Fibroblast of peridontal ligament (primary cell): ENCODE measurements around the gene NKRF.
"Not testable (repeated sequence)": the region's sequence is repeated elsewhere in the genome, so short reads cannot be mapped to it uniquely, and the experiment has no call there.

ENCODE experiments used
- DNase-seq: peaks from one replicate; pipeline ENCODE4 v3.0.0-alpha.2; 2010; ENCODE audit errors: extremely low read depth

NKRF gene

DNA sequence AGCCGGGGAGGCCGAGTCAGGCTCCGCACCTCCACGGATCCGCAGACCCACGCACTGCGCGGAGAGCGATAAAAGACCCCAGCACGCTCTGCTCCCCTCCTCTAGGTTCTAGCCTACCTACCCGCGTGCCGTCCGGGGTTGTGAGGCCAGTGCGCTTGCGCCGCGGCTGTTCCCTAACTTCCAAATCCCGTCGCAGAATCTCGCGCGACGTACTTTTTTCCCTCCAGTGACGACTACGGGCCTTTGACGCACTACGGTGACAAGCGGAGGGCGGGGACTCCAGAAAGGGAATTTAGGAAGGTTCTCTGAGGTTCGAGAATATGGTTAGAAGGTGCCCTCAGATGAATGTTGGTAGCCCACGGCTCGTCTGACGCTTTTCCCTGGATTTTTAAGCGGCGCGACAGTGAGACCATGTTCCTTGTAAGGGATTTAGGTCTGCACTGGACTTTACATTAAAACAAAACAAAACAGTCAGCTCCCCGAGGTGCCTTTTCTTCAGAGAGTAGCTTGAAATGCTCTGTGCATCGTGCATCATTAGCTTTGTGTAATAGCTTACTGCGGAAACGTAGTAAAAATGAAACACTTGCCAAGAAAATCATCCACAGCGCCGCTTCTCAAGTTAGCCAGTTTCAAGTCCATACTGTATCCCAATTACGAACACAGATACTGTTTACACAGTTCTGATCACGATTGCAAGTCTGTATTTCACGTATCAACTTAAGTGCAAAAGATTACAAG is at the start of gene NKRF:
NKRF (minus strand) TSS at position 145 of the 738 bp plus-strand sequence.
- DNase-seq = peak; percentile 93

DNA sequence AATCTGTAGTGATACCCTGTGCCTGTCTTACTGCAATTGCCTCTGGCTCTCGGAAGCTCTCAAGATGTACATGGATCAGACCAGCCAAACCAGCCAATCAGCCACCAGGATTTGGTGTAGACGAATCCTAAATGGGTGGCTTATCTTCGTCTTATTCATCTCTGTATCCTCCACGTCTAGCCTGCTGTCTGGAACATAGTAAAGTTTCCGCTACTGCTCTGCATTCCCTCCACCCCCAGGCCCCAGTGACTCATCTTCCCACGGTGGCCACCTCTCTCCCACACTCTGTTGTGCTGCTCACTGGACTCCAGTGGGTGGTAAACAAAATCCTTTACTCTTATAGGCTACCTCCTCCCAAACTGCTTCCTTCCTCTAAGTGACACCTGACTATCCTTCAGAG is 48.9 kb upstream of the NKRF start:
- peak; percentile 11 for DNase-seq

DNA sequence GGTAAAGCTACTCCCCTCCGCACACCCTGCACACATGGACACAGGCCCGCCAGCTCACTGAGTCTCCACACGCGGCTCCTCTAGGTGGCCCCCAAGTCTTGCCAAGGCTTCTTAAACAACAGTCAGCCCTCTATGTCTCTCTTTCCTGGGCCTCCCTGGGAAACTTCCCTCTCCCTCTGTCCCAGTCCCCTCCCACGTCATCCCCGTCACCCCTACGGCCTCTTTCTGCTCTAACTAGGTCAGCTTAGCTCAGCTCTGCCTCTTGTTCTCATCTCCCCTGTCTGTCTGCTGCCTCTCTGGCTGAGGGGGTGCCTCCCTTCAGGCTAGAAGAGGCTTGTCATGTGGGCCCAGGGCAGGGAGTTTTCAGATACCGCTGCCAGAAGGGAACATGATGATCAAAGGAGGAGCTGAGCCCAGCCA is 47.9 kb upstream of the NKRF start:
- peak; percentile 9 for DNase-seq

DNA sequence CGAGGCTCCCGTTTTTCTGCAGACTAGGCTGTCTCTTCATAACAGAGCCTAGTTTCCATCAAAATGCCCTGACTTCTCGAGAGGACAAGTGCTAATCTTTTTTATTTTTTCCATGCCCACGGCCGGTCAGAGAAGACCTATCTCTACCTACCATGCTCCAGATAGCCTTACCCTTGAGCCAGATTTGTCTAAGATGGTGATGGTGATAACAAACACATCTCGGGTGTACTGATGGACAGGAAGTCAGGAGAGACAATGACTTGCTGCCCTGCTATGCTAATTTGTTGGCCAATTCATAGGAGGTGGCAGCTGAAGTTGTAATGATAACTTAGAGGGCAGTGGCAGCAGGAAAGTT is 42.2 kb upstream of the NKRF start:
- DNase-seq = no peak

DNA sequence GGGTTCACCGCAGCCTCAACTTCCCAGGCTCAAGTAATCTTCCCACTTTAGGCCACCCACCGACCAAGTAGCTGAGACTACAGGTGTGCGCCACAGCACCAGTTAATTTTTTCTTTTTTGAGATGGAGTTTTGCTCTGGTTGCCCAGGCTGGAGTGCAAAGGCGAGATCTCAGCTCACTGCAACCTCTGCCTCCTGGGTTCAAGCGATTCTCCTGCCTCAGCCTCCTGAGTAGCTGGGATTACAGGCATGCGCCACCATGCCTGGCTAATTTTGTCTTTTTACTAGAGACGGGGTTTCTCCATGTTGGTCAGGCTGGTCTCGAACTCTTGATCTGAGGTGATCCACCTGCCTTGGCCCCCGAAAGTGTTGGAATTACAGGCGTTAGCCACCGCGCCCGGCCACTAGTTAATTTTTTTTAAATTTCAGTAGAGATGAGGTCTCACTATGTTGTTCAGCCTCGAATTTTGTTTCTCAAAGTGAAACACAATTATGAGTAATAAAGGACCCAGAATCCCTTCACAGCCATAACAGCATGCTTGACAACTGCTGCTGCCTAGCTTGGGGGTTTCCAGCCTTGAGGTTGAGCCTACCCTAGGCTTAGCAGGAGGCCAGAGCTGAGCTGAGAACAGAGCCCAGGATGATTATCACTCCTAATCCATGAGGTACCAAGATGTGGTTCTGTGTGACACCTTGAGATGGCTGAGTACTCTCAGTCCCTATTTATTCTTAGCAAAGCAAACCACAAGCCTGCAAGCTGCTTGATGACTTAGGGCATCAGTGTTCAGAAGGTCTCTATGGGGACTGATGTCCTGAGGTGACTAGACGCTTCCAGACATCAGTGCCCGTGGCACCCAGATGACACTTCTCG is 41.6 kb upstream of the NKRF start:
- DNase-seq = no peak

DNA sequence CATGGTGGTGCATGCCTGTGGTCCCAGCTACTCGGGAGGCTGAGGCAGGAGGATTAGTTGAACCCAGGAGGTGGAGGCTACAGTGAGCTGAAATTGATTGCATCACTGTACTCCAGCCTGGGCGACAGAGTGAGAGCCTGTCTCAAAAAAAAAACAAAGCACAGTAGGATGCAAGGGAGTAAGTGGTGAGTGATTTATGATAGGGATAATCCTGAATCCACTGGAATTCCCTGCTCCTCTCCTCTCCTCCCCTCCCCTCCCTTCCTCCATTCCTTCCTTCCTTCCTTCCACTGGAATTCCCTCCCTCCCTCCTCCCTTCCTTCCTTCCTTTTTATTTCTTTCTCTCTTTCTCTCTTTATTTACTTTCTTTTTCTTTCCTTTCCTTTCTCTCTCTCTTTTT is 40.9 kb upstream of the NKRF start:
- no peak for DNase-seq

DNA sequence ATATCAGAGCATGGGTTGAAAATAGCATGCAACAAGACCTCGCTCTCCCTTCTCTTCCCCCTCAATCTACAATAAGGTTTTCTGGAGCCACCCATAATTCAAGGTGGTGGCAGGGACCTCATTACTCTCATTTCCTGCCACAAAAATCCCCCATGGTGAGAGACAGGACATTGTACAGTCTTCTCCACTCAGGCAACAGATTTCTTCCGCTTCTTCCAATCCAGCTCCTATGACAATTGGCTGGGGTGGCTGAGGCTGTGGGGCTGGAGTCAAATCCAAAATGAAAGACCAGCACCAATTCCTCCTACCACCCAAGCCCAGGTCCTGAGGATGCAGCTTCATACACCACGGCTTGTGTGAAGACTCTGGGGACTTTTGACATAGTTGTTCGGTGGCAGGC is 40.3 kb upstream of the NKRF start:
- DNase-seq = no peak

DNA sequence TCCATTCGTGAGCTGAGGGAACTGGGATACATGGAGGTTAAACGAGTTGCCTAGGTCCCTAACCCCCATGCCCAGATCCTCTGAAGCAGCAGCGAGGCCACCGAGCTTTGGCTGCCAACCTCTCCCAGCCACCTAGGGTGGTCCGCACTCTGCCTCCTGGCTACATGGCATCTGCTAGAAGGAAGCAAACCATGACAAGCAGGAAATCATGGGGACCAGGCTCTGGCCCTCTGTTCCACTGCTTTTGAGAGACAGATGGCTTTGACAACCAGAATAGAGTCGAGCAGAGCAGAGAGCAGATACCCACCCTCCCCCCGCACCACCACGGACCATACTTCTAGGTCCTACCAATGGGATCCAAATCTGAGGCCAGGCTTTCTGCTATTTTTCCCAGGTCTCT is 37.5 kb upstream of the NKRF start:
- no peak for DNase-seq

DNA sequence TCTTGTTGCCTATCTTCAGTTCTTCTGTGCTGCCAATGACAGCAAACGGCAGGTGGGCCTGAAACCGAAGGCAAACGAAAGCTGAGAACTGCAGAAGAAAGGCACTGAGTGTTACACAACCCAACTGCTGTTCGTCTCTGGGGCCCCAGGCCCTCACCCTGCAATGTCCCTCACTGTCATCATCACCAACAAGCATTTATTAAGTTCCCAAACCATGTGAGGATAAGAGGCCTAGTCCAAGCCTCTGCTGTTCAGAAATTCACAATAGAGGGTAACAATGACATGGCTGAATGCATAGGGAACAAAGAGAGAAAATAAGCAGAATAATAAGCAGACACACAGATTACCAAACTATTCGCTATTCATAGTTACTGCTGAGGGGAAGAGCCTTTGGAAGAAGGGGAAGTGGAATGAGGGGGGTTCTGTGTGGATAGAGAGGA is 34.5 kb upstream of the NKRF start:
- DNase-seq = no peak

DNA sequence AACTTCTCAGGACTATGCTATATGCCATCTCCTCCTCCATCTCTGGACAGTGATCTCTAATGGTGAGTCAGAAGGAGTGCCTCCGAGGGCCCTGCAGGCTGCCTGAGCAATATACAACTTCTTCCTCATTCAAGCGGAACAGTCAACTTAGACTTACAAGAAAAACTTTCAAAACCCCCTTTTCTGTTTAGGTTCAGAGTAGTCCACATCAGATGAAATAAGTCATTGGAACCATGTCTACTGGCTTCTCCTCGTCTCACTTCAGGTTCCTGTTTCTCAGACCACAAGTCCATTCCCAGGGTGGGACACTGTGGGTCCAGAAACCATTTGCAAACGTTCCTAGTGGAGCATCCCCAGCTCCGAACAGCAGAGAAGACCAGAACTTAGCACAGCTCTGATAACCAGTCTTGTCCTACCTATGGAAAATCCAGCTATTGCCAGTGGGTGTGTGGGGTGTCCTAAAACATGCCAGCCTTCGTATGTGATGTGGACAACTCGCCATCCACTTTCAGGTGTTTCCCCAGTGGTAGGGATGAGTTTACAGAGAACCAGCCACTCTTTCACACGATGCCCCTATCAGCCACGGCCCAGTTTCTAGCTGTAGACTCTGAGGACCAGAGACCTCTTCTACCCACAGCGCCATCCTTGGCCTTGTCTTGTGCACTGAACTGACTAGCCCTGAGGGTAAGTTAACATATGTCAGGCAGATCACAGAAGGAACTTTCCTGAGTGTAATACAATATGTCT is 32.7 kb upstream of the NKRF start:
- DNase-seq = no peak

DNA sequence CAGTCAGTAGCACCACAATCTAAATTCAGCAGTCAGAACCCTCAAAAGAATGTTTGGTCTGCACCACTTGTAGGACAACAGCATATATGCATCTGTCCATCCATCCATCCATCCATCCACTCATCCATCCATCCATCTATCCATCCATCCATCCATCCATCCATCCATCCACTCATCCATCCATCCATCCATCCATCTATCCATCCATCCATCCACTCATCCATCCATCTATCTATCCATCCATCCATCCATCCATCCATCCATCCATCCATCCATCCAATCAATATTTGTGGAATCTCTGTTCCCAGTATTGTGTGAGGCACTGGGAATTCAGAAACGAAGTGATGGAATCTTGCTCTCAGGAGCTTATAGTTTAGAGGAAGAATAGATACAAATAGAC is 31.2 kb upstream of the NKRF start:
- DNase-seq = not testable (repeated sequence)

DNA sequence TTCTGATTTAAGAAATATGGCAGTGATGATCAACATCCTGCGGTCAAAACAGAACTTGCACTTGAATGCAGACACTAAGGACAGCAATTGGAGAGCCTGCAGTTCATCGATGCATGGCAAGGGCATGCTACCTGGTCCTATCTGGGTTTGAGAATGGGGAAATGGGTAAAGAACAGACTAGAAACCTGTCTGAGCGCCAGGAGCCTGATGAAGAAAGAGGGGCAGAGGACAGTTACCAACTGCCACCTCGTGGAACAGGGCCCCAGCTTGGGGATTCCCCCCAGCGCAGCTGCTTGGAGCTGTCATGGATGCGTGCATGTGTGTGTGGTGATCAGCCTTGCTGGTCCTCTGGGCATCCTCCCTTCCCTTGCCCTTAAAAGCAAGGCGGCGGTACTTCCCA is 30.2 kb upstream of the NKRF start:
- no peak for DNase-seq

DNA sequence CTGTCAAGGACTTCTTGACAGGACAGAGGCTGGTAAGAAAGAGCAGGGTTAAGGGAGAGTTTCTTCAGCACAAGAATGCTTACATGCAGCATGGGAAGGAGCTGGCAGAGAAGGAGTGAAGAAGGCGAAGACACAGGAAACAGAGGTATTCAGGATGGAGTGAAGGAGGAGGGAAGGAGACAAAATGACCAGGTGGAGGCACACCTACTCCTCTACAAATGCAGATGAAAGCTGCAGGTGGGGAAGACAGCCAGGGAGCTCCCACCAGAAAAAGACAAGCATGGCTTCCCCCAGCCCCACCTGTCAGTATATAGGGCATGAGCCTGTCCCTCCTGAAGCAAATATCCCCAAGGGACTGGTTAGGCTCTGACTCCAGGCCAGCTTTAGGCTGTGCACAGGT is 29.6 kb upstream of the NKRF start:
- DNase-seq = no peak

DNA sequence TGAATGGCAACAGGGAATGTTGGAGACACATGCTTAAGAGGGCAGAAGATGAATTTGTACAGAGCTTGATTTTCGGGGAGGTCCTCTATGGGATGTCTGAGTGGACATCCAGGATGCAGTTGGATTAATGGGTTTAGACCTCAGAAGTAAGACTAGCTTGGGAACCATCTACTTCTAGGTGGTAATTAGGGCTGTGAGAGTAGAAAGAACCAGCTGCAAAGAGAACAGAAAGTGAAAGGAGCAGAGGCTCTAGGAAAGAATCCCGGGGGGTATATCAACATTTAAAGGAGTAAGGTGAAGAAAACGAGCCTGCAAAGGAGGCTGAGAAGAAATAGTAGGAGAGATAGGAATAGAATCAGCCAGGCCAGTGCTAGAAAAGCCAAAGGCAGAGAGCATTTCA is 29.0 kb upstream of the NKRF start:
- no peak for DNase-seq

DNA sequence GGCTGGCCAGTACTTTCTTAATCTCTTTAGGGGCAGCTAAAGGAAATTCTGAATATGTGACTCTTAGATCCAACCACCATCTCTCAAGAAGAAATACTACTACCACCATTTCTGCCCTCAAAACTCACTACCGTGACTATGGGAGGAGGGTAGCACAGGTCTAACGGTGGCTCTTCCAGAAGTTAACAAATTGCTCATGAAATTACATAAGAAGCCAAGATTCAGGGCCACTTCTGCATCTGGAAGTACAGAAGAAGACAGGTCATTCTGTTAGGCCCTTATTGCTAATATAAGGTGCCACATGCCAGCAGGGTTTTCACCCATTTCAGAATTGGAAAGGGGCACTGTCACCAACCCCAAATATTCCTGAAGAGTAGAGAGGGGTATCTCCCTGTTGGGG is 19.6 kb upstream of the NKRF start:
- DNase-seq = no peak

DNA sequence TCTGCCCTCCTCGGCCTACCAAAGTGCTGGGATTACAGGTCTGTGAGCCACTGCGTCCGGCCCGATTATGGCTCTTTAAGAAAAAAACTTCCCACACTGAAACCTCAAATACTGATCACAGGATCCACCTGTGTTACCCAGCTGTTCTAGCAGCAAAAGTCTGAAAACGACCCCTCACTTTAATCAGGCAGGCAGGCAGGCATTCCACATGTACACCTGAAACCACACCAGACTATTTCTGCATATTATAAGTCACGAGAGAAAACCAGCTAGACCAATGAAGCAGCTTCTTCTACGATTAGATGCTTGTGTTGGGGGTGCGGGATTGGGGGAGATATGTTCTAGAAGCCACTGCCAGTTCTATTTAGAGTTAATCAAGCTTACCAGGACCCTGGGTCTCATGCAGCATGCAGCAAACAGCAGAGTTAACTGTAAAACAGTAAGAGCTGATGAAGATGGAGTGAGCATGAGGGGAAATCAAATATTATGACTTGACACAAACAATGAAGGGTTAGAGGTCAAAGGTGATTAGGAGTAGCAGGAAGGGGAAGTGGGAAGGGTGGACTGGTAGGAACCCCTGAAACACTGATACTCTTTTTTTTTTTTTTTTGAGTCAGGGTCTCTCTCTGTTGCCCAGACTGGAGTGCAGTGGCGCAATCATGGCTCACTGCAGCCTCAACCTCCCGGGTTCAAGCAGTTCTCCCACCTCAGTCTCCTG is 18.9 kb upstream of the NKRF start:
- DNase-seq = no peak

DNA sequence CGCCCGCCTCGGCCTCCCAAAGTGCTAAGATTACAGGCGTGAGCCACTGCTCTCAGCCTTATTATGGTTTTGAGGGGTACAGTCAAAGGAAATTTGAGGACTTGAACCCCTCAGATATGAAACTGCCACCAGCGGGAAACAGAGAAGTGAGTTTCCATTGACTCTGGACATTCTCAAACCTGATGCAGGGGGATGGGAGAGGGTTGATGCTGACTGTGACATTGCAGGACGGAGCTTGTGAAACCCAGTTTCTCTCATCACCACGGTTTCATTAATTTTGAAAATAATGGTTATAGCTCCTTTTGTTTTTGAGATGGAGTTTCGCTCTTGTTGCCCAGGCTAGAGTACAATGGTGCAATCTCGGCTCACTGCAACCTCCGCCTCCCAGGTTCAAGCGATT is 18.2 kb upstream of the NKRF start:
- no peak for DNase-seq

DNA sequence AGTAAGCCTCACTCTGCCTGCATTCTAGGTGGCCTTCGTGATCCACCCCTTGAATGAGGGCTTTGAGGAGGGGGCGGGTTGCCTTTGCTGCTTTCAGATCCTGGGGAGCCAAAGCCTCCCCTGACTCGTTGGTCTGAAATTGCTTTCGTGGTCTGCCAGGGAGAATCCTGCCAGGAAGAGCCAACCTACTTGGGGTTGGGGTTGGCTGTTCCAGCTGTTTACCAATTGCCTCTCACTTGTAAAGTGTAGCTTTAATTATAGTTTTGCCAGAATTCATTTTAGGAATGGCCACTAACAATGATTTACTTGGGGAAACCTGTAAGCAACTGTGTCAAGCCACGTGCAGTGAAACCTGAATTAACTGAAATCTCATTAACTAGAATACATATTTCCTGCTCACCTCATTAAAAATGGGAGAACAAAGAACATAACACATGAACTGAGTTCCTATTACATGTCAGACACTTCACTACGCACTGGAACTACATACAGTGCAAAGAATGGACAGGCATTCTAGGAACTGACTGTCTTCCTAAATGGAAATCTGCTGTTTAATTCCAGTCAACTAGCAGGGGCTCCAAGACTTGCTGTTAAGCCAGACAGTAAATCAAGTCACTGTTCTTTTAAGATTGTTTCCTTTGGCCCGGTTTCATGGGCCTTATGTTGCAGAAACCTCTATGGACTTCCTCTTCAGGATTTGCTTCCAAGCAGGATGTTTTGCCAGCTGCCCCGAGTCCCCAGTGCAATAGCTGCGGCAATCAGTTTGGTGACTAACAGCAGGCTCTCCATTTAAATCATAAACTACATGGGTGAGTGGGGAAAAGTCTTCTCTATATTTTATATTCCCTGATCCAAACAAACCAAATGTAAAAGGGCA is 16.4 kb upstream of the NKRF start:
- DNase-seq = peak; percentile 60

DNA sequence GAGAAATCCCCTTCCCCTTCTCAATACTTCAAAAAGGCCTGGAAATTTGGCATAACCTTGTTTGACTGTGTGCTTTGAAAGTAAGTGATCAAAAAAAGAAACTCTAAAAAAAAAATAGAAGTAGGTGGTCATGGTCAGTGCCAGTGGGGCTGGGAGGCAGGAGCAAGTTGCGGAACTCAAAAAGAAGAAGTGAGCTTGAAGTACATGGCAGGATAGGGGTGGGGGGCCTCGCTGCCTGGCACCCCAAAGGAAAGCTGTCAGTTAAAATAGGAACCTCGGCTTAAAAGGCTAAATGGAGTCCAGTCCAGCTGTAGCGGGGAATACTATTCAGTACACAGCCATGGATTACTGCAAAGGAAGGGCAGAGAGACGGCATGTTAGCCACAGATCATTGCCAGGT is 12.2 kb upstream of the NKRF start:
- DNase-seq = no peak

DNA sequence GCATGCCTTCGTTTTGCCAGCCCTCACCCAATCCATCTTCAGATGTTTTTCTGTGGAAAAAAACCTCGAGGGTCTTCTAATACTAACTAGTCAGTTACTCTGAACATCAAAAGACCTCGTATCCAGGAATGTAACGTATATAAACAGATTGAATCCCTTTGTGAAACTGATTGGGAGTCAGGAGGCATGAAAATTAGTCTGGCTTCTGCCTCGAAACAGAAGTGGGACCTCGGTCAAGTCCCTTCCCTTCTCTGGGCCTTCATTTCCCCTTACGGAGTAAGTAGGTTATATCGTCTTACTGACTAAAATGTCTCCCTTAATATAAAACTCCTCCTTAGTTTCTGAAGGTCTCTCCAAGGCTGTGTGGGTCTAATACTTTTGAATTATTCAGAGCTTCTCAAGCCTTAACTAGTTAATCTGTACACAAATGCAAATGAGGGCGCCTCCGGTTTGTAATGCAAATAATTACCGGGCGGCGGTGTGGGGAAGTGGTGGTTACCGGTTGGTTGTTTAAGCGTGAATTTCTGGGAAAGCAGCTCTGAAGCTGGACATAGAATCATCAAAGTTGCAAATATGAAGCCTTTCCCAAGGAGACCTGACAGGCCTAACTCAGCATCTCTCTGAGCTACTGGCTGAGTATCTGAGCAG is 11.4 kb upstream of the NKRF start:
- no peak for DNase-seq
